Activated T-cell treated with anti-CD3 and anti-CD28 coated beads, Interleukin-2, amount 50 U/mL, for 4 hours (primary cell): Measurements from ENCODE around the gene RNASE7. TPM values are rescaled to one million over a fixed set of nuclear protein-coding genes. Genes with fewer than 3 reads are reported as not detected.

Experiments
- ATAC-seq, 2 donors: fragments of 200-7000 bp; cut with Tn5 transposase; one replicate each; pipeline ENCODE4 v1.10.0; 2021
- DNase-seq: peaks from one replicate; pipeline ENCODE4 v3.0.0-alpha.2; 2020
- H3K27me3 Mint-ChIP-seq: one replicate; pipeline ENCODE4 v1.8.0; 2021; ENCODE audit warnings: low read depth, mixed read lengths
- H3K36me3 Mint-ChIP-seq: one replicate; pipeline ENCODE4 v1.8.0; 2022; ENCODE audit warnings: mixed read lengths; ENCODE audit not compliant: insufficient read depth
- H3K4me1 Mint-ChIP-seq: one replicate; pipeline ENCODE4 v1.8.0; 2021; ENCODE audit warnings: low read depth, mixed read lengths
- H3K4me3 Mint-ChIP-seq: one replicate; pipeline ENCODE4 v1.8.0; 2021; ENCODE audit warnings: mild to moderate bottlenecking, moderate library complexity, mixed read lengths
- H3K9me3 Mint-ChIP-seq: one replicate; pipeline ENCODE4 v1.8.0; 2021; ENCODE audit warnings: mixed read lengths
- total RNA-seq, 3 donors: library from RNA; stranded (reverse); gene quantifications; one replicate each; pipeline ENCODE4 v1.2.1, GENCODE V29; 2021

The RNASE7 gene
- total RNA-seq, 3 donors from 2014 or later: not detected

GRCh38 chr14:21047378-21047781, 5.2 kb downstream of the RNASE7 start:
- no peak overlapping the region for H3K4me3 Mint-ChIP-seq
- no peaks in the 10 kb centered on the region for H3K9me3 Mint-ChIP-seq
- DNase-seq: no peak
- H3K4me1 Mint-ChIP-seq: peaks cover 12% of the 10 kb centered on the region
- H3K27me3 Mint-ChIP-seq: peaks cover 13% of the 10 kb centered on the region
- no peak for ATAC-seq
- no peaks in the 10 kb centered on the region for H3K36me3 Mint-ChIP-seq

GRCh38 chr14:21048638-21049037, 6.5 kb downstream of the RNASE7 start:
- Mint-ChIP-seq H3K36me3 (no peaks in the 10 kb centered on the region), H3K4me3 (no peak overlapping the region), H3K27me3 (peaks cover 10% of the 10 kb centered on the region), H3K4me1 (peaks cover 10% of the 10 kb centered on the region), H3K9me3 (no peaks in the 10 kb centered on the region)
- ATAC-seq: no peak
- no peak for DNase-seq

GRCh38 chr14:21049271-21049673, 7.1 kb downstream of the RNASE7 start:
- no peak for ATAC-seq
- H3K36me3 Mint-ChIP-seq: no peaks in the 10 kb centered on the region
- H3K4me1 Mint-ChIP-seq: peaks cover 8% of the 10 kb centered on the region
- no peak for DNase-seq
- no peaks in the 10 kb centered on the region for H3K9me3 Mint-ChIP-seq
- H3K4me3 Mint-ChIP-seq: no peak overlapping the region
- peaks cover 10% of the 10 kb centered on the region for H3K27me3 Mint-ChIP-seq

GRCh38 chr14:21050597-21050996, 8.4 kb downstream of the RNASE7 start:
- Mint-ChIP-seq H3K36me3 (no peaks in the 10 kb centered on the region), H3K9me3 (no peaks in the 10 kb centered on the region), H3K4me3 (no peak overlapping the region), H3K27me3 (peaks cover 8% of the 10 kb centered on the region), H3K4me1 (no peaks in the 10 kb centered on the region)
- ATAC-seq (no peak), DNase-seq (no peak)

GRCh38 chr14:21053184-21054122, 11.3 kb downstream of the RNASE7 start:
- Mint-ChIP-seq H3K36me3 (no peaks in the 10 kb centered on the region), H3K9me3 (no peaks in the 10 kb centered on the region), H3K4me3 (no peak overlapping the region), H3K4me1 (no peaks in the 10 kb centered on the region), H3K27me3 (peaks cover 7% of the 10 kb centered on the region)
- ATAC-seq (no peak), DNase-seq (no peak)

- peak in 1 of 2 donors; percentile 23 for ATAC-seq
- DNase-seq: no peak
- H3K36me3 Mint-ChIP-seq: no peaks in the 10 kb centered on the region
- peaks cover 4% of the 10 kb centered on the region for H3K27me3 Mint-ChIP-seq
- H3K4me3 Mint-ChIP-seq: no peak overlapping the region
- no peaks in the 10 kb centered on the region for H3K4me1 Mint-ChIP-seq
- H3K9me3 Mint-ChIP-seq: no peaks in the 10 kb centered on the region
Measured at GRCh38 chr14:21054123-21054767, 12.1 kb downstream of the RNASE7 start.

- Mint-ChIP-seq H3K4me3 (no peak overlapping the region), H3K4me1 (no peaks in the 10 kb centered on the region)
- ATAC-seq: no peak
Measured at GRCh38 chr14:21054768-21055145, 12.6 kb downstream of the RNASE7 start.

GRCh38 chr14:21055432-21056117, 13.4 kb downstream of the RNASE7 start:
- Mint-ChIP-seq H3K36me3 (no peaks in the 10 kb centered on the region), H3K9me3 (no peaks in the 10 kb centered on the region), H3K27me3 (peaks cover 5% of the 10 kb centered on the region), H3K4me1 (no peaks in the 10 kb centered on the region), H3K4me3 (no peak overlapping the region)
- ATAC-seq (no peak), DNase-seq (no peak)

More at GRCh38 chr14:21054768-21055145, 12.6 kb downstream of the RNASE7 start:
- peaks cover 4% of the 10 kb centered on the region for H3K27me3 Mint-ChIP-seq
- H3K36me3 Mint-ChIP-seq: no peaks in the 10 kb centered on the region
- DNase-seq: no peak
- no peaks in the 10 kb centered on the region for H3K9me3 Mint-ChIP-seq

- Mint-ChIP-seq H3K36me3 (no peaks in the 10 kb centered on the region), H3K4me3 (no peak overlapping the region), H3K27me3 (peaks cover 8% of the 10 kb centered on the region), H3K9me3 (no peaks in the 10 kb centered on the region), H3K4me1 (no peaks in the 10 kb centered on the region)
- DNase-seq (no peak), ATAC-seq (no peak)
Measured at GRCh38 chr14:21056520-21057163, 14.5 kb downstream of the RNASE7 start.

- H3K27me3 Mint-ChIP-seq: peaks cover 16% of the 10 kb centered on the region
- no peaks in the 10 kb centered on the region for H3K4me1 Mint-ChIP-seq
- H3K36me3 Mint-ChIP-seq: no peaks in the 10 kb centered on the region
- H3K4me3 Mint-ChIP-seq: no peak within 1 kb of the TSS
- no peak for DNase-seq
- peak; percentile 40 to 73 for ATAC-seq
- no peaks in the 10 kb centered on the region for H3K9me3 Mint-ChIP-seq
Measured at GRCh38 chr14:21057803-21058675, 15.9 kb downstream of the RNASE7 start, which contains the start of gene RNASE8. RNASE8 (plus strand) TSS chr14:21057822; CDS start chr14:21057893, 71 bp downstream.

- H3K4me1 Mint-ChIP-seq: no peaks in the 10 kb centered on the region
- no peak overlapping the region for H3K4me3 Mint-ChIP-seq
- H3K36me3 Mint-ChIP-seq: no peaks in the 10 kb centered on the region
- no peak for ATAC-seq
- H3K9me3 Mint-ChIP-seq: no peaks in the 10 kb centered on the region
- peaks cover 21% of the 10 kb centered on the region for H3K27me3 Mint-ChIP-seq
- no peak for DNase-seq
Measured at GRCh38 chr14:21058903-21059302, 16.7 kb downstream of the RNASE7 start.

GRCh38 chr14:21059842-21060613, 17.9 kb downstream of the RNASE7 start:
- Mint-ChIP-seq H3K9me3 (no peaks in the 10 kb centered on the region), H3K27me3 (peaks cover 26% of the 10 kb centered on the region), H3K4me3 (no peak overlapping the region), H3K36me3 (no peaks in the 10 kb centered on the region), H3K4me1 (no peaks in the 10 kb centered on the region)
- DNase-seq: no peak
- ATAC-seq: no peak
